Right ventricle myocardium inferior (tissue), 1 donor: ENCODE measurements around the gene TASP1. TPM values are rescaled to one million over a fixed set of nuclear protein-coding genes. Genes with fewer than 3 reads are reported as not detected.

Source experiments
- ATAC-seq: fragments of 200-7000 bp; cut with Tn5 transposase; one replicate; pipeline ENCODE4 v1.9.1; 2020; ENCODE audit warnings: mild to moderate bottlenecking, moderate library complexity
- DNase-seq: peaks from one replicate; pipeline ENCODE4 v3.0.0; 2021; ENCODE audit errors: missing footprints
- intact Hi-C: fragments of 100-400 bp; cut with DNase I; formaldehyde crosslinking; loops from one replicate; pipeline ENCODE4 v1.11.0; 2022
- total RNA-seq: library from RNA; stranded (reverse); fragmentation: NEBNext Ultra II Directional; extraction: Animal tissue kit (Norgen Biotek cat#: 25700); gene quantifications from one replicate; pipeline ENCODE4 v1.2.1, GENCODE V29; 2021
- donor health status: DM: no; HTN: yes; CAD: no; lungs with severe emphysema.

The TASP1 gene
- total RNA-seq, 1 donor from 2014 or later, result 4.3 TPM

DNA sequence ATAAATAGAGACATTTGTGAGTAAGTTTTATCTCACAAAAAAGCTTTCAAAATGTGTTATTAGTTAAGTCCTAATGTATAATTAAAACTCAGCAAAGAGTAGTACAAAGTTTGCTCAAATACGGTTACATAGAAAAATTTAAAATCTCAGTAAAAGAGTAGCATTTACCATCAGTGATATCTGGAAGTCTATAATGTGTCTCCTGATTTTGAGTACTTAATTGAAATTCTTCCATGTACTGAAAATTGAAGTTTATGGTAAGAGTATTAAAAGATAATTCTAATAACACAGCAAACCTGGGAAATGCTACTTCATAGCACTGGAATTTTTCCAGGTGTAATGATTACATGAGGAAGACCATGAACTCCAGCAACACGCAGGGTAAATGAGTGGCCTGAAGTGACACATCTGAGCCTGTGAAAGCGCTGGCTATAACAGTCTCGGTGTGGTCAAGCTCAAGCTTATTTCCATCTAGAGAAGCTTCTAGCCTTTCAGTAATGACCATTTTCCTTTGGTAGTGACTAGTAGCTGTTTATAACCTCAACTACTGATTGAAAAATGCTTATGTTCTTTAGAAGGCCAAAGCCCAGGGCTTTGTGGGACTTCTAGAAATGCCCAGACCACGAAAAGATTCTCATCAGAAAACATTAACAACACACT, 214.4 kb downstream of the TASP1 start:
- intact Hi-C loops, result no loop called here
- ATAC-seq (no peak), DNase-seq (no peak)

DNA sequence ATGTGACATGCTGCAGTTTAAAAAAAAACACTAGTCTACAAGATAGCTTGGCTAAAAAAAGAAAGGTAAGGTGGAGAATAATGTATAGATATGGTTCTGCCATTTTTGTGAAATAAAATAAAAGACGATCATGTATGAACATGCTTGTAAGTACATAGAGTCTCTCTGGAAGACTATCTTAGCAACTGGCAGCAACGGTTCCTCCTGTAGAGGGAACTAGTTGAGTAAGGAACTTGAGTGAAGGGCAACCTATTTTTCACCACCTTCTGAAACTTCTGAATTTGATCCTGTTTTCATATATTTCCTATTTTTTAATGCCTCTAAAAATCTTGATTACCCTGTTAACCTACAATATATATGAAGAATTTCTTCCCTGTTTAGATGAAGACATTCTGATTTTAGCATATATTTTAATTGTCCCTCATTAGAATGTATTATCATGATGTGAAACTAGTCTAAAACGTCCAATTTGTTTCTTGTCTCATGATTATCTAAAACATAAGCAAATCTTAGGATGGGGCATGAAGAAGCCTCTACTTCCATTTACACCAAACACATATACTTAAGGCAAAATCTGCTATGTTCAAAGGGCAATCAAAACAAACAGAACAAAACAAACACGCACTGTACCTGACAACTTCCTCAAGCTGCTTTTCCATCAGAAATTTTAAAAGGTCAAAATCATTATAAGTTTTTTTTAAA, 215.1 kb downstream of the TASP1 start:
- DNase-seq (no peak), ATAC-seq (no peak)
- intact Hi-C loops, result no loop called here

DNA sequence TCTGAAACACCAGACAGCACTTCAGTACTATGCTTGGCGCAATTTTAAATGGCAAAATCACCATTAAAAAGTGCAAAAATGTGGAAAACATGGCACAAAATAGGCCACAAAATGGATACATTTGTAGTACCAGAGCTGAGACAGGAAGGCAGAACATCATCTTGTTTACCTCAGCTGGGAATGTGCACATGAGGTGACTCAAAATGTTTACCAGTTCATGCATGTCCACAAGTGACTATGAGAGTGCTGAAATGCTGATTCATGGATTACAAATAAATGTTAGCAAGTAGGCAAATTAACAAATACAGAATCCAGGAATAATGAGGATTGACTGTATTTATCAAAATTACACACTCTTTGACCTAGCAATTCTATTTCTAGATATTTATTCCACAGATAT, 216.1 kb downstream of the TASP1 start:
- no peak for DNase-seq
- ATAC-seq, result no peak
- intact Hi-C loops, result no loop called here

DNA sequence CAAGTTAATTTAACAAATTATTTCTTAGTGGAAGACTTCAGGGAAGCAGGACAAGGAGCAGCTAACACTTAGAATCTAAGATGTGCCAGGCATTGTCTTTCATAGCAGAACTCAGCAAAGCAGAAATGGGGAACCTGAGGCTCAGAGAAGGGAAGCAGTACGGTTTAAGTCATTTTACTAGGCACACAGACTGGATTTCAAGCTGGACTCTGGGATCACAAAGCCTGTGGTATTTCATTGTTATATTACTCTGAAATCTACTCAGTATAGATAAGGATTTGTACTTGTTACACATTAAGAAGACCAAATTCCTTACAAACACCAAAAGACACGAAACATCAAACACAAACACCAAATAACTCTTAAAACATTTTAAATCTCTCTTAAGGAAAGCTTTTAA, 218.1 kb downstream of the TASP1 start:
- ATAC-seq, result no peak
- DNase-seq, result no peak
- intact Hi-C loops, result no loop called here

DNA sequence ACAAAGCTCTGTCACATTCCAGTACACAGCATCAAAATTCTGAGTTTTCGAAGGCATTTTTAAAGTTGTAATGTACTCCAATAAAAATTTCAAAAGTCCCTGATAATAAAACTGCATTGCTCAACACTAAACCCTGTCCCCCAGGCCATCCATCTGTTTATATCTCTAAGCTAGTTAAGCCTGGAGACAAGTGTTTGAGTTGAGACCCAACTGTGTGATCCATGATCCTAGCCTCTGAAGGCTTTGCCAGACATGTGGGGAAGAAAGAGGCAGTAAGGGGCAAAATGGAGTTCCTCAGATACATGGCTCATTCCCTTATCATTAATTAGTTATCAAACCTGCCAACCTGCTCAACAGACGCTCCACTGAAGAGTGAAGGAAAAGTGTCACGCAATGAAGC, 219.3 kb downstream of the TASP1 start:
- ATAC-seq (no peak), DNase-seq (no peak)
- intact Hi-C loops, result no loop called here

DNA sequence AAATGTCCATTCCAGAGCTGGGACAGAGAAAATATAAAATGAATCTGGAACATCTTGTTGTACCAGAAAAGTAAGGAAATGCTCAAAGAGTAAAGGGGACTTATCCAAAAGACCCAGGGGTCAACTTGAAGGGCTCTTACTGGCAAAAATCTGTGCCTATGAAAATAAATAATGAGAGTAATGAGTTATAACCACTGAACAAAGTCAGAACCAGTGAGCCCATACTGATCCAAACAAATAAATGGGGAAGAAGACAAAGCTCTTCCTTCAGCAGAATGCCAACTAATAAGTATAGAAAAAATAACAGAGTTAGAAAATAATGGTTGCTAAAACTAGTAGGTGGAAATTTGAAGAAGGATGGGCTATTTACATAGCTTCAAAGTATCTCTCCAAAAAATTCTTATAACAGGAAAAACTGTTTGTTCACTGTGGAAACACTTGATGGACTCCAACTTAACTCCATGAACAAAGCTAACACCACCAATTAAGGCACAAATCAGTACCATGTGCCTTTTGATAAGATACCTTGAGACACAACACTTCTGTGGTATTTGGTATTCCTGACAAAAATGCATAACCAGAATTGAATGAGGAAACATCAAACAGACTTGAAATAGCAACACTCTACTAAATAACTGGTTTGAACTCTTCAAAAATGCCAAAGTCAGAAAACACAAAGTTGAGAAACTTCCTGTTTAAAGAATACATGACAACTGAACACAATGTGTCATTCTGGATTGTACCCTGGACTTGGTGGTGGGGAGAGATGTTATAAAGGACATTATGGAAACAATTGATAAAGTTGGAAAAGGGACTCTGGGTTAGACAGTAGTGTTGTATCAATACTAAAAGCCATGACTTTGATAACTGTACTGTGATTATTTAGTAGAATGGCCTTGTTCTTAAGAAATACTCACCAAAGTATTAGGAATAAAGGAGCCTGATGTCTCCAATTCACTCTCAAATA, 220.2 kb downstream of the TASP1 start:
- ATAC-seq, result no peak
- intact Hi-C loops, result no loop called here
- DNase-seq, result no peak

DNA sequence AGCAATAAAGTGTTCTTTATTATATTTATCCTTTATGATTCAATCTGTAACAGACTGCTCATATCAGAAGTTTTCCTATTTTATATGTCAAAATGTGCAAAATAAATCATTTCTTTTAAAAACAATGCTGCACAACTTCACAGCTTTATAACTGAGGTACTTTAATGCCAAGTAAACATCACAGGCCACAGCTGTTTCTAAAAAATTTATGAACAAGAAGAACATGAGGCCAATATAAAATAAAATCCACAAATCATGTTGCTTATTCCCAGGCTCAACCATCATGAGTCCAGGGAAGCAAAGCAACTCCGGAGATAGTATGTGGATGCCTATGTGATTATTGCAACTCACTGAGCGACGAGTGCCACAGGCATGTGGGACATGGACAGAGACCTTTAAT, 222.2 kb downstream of the TASP1 start:
- no peak for DNase-seq
- ATAC-seq, result no peak
- intact Hi-C loops, result no loop called here

DNA sequence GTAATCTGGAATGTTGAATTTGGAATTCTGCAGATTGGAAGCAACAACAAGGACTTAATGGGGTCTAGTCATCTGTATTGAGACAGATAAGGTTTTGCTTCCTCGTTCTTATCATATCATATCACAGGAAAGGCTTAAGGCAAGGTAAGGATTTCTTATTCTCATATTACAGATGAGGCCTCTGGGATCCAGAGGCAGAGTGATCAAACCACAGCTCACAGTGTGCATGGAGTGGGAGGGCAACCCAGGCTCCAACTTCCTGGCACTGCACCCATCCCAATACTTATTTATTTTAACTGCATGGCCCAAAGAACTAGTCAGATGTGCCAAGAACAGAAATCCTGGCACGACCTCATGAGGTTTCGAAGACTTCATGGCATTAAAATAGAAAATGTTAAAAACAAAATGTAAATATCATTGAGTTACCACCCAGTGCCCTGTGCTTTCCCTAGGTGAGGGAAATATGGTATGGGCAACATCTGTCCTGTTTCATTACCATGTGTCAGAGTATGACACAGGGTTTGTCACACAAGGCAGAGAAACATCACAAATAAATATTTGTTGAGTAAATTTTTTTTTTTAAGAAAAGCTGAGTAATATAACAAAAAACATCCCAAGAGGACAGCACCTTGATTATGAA, 225.8 kb downstream of the TASP1 start:
- DNase-seq, result no peak
- intact Hi-C loops, result no loop called here

DNA sequence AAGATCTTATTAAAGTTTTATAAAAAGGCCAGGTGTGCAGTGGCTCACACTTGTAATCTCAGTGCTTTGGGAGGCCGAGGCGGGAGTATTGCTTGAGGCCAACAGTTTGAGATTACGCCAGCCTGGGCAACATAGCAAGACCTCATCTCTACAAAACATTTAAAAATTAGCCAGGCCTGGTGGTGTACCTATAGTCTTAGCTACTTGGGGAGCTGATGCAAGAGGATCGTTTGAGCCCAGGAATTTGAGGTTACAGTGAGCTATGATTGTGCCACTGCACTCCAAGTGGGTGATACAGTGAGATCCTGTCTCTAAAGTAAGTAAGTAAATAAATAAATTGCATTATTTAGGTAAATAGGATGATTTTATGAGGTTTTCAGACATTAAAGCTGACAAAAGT, 234.4 kb downstream of the TASP1 start:
- intact Hi-C loops, result no loop called here
- no peak for ATAC-seq
- no peak for DNase-seq

More for the DNA sequence above, 225.8 kb downstream of the TASP1 start:
- ATAC-seq, result no peak

DNA sequence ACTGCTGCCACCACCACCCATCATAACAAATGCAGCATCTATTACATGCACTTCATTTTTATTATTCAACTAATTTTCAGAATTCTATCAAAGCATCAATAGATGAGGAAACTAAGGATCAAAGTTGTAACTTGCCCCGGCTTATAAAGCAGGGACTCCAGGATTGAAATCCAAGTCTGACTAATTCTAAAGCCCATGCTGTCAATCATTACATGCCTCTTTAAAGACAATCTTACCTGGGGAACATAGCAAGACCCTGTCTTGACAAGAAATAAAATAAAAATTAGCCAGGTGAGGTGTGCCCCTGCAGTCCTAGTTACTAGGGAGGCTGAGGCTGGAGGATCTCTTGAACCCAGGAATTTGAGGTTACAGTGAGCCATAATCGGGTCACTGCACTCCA, 235.3 kb downstream of the TASP1 start:
- intact Hi-C loops, result no loop called here
- DNase-seq (no peak), ATAC-seq (no peak)

DNA sequence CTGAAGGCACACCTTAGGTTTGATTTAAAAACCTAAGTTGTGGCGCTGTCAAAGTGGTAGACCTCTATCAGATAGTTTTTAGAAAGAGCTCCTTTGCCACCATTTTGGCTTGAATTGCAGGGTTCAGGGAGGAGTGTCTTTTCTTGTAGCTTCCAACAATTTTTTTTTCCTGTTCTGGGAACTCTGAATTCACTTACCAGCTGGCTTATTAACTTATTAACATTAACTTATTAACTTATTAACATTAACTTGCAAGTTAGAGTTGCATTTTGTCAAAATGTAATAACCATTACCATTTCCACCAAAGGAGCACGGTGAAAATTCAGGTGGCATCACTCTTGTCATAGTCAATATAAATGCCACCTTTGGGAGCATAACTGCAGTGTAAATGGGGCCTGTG, 235.7 kb downstream of the TASP1 start:
- intact Hi-C loops, result no loop called here
- ATAC-seq, result no peak

DNA sequence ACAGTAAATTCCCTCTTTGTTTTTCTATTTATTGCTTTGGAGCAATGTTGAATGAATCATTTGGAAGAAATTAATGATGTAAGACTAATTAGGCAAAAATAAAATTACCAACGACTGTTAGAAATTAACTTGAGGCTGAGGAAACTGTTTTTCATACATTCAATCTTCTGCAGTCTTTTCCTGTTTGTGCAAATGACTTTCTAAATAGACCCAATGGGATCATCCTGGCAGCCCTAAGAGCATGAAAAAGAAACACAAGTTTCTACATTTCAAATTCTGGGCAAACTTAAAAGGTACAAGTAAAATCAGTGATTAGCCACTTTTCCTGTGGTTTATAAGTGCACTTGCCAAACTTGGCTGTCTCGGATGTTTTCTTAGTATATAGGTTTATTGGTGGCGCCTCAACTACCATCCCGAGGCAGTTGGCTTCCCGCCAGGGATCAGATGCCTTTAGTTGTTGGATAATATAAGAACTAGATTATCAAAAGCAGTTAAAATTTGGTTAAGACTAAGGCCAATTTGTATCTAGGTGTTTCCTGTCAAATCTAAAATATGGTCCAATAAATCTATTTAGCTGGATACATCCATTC, 236.5 kb downstream of the TASP1 start:
- intact Hi-C loops, result no loop called here
- ATAC-seq (no peak), DNase-seq (no peak)

More for the DNA sequence above, 235.7 kb downstream of the TASP1 start:
- DNase-seq, result no peak

DNA sequence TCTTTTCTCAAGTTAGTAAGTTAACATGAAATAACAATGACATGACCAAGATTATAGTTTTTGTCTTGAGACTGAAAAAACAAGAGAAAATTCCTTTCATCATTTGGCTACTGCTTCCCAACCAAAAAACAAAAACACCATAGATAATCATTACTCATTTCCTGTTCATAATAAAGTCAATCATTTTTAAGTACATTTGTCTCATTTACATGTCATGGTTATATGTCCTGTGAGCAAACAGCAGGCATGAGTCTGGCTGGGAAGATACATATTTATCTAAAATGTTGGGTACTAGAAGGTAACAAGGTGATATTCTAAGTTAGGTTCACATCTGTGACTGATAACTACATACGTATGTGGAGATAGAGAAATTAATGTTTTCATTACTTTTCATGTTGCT, 237.1 kb downstream of the TASP1 start:
- intact Hi-C loops, result no loop called here
- DNase-seq (no peak), ATAC-seq (no peak)

DNA sequence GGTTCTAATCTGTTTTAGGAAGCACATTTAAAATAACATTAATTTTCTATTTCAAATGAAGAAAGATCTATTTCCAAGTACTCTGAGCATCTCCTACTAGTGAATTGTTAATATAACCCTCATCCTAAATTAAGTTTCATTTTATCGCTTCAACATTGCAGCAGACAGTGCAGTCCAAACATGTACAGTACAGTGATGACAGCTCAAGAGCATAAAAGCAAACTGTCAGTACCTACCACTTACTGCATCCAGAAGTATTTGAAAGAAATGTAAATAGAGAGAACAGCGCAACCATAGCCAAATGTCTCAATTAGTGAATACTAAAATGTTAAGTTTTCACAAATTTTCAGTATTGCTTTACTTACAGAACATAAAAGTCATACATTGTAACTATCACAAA, 238.3 kb downstream of the TASP1 start:
- intact Hi-C loops, result no loop called here
- no peak for ATAC-seq
- no peak for DNase-seq

DNA sequence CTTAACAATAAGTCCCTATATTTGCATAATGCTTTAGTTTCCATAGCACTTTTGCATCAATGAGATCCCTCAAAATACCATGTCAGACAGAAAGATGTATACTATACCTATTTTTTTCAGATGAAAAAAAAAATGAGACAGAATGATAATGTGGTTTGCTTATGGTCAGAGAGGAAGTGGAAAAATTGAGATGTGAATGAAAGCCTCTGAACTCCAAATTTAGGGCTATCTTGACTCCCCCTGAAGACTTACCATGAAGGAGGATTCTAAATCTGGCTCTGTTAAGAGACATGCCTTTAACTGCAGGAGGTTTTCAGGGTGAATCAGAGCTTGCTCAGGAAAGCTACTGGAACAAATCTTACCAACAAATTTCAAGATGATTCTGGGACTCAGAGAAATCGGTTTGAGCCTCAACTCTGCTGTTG, 241.4 kb downstream of the TASP1 start:
- intact Hi-C loops, result no loop called here
- no peak for ATAC-seq
- no peak for DNase-seq

DNA sequence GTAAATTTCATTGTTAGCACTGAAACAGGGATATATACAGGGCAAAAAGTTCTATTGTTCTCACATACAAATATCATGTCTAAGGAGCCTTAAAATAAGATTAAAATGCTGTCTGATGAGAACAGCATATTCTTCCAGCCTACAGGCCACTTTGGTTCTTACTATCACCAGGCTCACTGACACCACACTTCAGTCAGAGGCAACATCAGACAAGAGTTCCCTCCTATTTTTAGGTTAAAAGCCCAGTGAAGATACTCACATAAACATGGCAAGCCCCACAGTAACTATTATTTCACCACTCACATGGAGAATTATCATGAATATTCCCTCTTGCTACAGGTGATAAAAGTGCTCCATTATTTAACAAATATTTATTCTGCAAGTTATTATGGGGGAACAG, 241.9 kb downstream of the TASP1 start:
- intact Hi-C loops, result no loop called here
- no peak for ATAC-seq
- no peak for DNase-seq

DNA sequence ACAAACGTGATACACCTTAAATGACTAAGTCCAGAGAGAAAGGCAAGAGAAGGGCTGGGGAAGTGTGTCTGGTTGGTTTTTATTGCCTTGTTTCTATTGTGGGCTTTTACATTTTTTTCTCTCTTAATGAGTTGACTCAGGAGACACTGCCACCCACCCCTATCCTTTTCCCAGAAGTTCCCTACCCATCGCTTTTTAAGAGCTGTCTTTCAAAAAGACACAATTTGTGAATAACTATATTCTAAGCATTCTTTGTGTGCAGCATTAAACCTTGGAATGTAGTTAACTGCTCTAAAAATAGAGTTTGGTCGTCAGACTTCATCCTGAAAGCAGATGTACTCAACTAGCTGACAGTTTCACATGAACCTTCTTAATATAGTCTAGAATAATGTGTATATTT, 242.7 kb downstream of the TASP1 start:
- no peak for DNase-seq
- no peak for ATAC-seq
- intact Hi-C loops, result no loop called here

DNA sequence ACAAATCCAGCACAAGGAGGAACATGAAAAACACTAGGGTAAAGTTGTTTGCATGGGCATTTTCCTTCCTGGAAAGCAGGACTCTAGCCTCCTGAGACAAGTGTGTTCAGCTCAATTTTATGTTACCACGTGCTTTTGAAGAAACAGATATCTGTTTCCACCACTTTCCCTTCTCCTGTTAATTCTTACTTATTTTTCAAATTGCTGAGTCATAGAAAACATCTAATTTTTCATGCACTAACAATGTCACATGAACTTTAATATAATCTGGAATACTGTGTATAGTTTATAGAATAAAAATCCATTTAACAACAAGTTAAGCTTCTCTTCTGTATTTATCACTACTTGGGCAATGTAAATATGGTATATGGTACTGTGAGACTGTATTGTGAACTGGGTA, 243.5 kb downstream of the TASP1 start:
- DNase-seq (no peak), ATAC-seq (no peak)
- intact Hi-C loops, result no loop called here

DNA sequence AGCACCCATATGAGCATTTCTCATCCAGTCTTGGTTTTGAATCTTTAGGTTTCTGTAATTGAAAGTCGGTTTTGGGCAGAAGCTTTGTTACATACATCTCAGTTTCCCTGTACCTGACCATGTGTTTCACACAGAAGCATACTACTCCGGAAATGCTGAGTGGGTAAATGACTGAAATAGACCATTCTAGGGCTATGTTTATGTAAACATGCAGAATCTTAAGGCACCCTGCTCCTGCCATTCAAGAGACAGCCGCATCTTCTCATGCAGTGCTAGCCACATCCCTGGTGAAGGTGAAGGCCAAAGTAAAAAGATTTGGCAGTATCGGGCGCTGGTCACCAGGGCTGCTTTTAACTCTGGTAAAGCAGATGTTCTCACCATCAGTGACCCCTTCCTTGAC, 246.3 kb downstream of the TASP1 start:
- intact Hi-C loops, result no loop called here

More for the DNA sequence above, 246.3 kb downstream of the TASP1 start:
- no peak for DNase-seq
- no peak for ATAC-seq
